ENCODE data around the gene CHD5. TPM values are rescaled to one million over a fixed set of nuclear protein-coding genes. Genes with fewer than 3 reads are reported as not detected.

The CHD5 gene
- total RNA-seq, 1 experiment from 2014 or later: 2.4 TPM

DNA sequence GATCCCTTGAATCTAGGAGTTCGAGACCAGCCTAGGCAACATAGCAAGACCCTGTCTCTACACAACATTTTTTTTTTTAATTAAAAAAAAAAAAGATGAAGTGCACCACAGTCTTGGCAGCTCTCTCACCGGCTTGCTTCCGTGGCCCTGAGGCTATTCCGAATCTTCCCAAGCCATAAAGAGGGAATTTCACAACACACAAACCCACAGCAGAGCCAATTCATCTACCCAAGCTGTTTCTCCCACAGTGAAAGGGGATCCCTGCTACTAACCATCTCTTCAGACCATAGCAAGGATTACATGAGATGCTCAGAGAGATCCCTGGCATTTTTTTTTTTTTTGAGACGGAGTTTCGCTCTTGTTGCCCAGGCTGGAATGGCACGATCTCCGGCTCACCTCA, 8.3 kb upstream of the CHD5 start:
- no peak for DNase-seq (ENCODE audit: low spot score)
- H3K9me3 Mint-ChIP-seq: no peaks in the 10 kb centered on the region
- peaks cover 60% of the 10 kb centered on the region for H3K36me3 Mint-ChIP-seq
- no peaks in the 10 kb centered on the region for H3K27me3 Mint-ChIP-seq (ENCODE audit: low read depth)
- POLR2A ChIA-PET: interaction anchor here (0.6 kb wide), 1 partner anchor 8 kb away, joined by 3 read pairs; no protein-coding TSS in a partner anchor
- peaks cover 34% of the 10 kb centered on the region for H3K4me1 Mint-ChIP-seq
- TF ChIP-seq, protein P1, sequence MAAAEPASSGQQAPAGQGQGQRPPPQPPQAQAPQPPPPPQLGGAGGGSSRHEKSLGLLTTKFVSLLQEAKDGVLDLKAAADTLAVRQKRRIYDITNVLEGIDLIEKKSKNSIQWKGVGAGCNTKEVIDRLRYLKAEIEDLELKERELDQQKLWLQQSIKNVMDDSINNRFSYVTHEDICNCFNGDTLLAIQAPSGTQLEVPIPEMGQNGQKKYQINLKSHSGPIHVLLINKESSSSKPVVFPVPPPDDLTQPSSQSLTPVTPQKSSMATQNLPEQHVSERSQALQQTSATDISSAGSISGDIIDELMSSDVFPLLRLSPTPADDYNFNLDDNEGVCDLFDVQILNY (CRISPR knock-in tag; IDR thresholded peaks at IDR 0.05): no peak
- TF ChIP-seq NFE2L1 (CRISPR knock-in tag; IDR thresholded peaks at IDR 0.05): no peak
- TF ChIP-seq, protein P2, sequence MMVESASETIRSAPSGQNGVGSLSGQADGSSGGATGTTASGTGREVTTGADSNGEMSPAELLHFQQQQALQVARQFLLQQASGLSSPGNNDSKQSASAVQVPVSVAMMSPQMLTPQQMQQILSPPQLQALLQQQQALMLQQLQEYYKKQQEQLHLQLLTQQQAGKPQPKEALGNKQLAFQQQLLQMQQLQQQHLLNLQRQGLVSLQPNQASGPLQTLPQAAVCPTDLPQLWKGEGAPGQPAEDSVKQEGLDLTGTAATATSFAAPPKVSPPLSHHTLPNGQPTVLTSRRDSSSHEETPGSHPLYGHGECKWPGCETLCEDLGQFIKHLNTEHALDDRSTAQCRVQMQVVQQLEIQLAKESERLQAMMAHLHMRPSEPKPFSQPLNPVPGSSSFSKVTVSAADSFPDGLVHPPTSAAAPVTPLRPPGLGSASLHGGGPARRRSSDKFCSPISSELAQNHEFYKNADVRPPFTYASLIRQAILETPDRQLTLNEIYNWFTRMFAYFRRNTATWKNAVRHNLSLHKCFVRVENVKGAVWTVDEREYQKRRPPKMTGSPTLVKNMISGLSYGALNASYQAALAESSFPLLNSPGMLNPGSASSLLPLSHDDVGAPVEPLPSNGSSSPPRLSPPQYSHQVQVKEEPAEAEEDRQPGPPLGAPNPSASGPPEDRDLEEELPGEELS (CRISPR knock-in tag; IDR thresholded peaks at IDR 0.05): no peak
- TF ChIP-seq NR1H2 (CRISPR knock-in tag; IDR thresholded peaks at IDR 0.05): no peak
- no peak for TF ChIP-seq ZNF121 (CRISPR knock-in tag; IDR thresholded peaks at IDR 0.05)
- TF ChIP-seq, protein P3, sequence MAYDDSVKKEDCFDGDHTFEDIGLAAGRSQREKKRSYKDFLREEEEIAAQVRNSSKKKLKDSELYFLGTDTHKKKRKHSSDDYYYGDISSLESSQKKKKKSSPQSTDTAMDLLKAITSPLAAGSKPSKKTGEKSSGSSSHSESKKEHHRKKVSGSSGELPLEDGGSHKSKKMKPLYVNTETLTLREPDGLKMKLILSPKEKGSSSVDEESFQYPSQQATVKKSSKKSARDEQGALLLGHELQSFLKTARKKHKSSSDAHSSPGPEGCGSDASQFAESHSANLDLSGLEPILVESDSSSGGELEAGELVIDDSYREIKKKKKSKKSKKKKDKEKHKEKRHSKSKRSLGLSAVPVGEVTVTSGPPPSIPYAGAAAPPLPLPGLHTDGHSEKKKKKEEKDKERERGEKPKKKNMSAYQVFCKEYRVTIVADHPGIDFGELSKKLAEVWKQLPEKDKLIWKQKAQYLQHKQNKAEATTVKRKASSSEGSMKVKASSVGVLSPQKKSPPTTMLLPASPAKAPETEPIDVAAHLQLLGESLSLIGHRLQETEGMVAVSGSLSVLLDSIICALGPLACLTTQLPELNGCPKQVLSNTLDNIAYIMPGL (CRISPR knock-in tag; IDR thresholded peaks at IDR 0.05): no peak
- TF ChIP-seq, protein P4, sequence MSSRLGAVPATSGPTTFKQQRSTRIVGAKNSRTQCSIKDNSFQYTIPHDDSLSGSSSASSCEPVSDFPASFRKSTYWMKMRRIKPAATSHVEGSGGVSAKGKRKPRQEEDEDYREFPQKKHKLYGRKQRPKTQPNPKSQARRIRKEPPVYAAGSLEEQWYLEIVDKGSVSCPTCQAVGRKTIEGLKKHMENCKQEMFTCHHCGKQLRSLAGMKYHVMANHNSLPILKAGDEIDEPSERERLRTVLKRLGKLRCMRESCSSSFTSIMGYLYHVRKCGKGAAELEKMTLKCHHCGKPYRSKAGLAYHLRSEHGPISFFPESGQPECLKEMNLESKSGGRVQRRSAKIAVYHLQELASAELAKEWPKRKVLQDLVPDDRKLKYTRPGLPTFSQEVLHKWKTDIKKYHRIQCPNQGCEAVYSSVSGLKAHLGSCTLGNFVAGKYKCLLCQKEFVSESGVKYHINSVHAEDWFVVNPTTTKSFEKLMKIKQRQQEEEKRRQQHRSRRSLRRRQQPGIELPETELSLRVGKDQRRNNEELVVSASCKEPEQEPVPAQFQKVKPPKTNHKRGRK (CRISPR knock-in tag; IDR thresholded peaks at IDR 0.05; ENCODE audit: borderline replicate concordance): no peak
- no peak for TF ChIP-seq CBFB (CRISPR knock-in tag; IDR thresholded peaks at IDR 0.05; ENCODE audit: low read depth)
- no peak for TF ChIP-seq RELA (CRISPR knock-in tag; IDR thresholded peaks at IDR 0.05; ENCODE audit: borderline replicate concordance)
- TF ChIP-seq MXD4 (CRISPR knock-in tag; IDR thresholded peaks at IDR 0.05; ENCODE audit: borderline replicate concordance): no peak
- no peak for TF ChIP-seq NR3C1 (CRISPR knock-in tag; conservative IDR thresholded peaks at IDR 0.05; ENCODE audit: low read depth)
- TF ChIP-seq, protein P5, sequence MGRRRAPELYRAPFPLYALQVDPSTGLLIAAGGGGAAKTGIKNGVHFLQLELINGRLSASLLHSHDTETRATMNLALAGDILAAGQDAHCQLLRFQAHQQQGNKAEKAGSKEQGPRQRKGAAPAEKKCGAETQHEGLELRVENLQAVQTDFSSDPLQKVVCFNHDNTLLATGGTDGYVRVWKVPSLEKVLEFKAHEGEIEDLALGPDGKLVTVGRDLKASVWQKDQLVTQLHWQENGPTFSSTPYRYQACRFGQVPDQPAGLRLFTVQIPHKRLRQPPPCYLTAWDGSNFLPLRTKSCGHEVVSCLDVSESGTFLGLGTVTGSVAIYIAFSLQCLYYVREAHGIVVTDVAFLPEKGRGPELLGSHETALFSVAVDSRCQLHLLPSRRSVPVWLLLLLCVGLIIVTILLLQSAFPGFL (CRISPR knock-in tag; IDR thresholded peaks at IDR 0.05; ENCODE audit: borderline replicate concordance): no peak
- CTCF ChIA-PET: interaction anchor here (0.7 to 8.4 kb wide), 4 partner anchors 17 to 252 kb away, joined by 3 to 77 read pairs (median 4); partner anchors contain the start of gene RNF207
- no peak overlapping the region for H3K4me3 Mint-ChIP-seq
- no peak for ATAC-seq
- H3K27ac Mint-ChIP-seq: no peak overlapping the region

DNA sequence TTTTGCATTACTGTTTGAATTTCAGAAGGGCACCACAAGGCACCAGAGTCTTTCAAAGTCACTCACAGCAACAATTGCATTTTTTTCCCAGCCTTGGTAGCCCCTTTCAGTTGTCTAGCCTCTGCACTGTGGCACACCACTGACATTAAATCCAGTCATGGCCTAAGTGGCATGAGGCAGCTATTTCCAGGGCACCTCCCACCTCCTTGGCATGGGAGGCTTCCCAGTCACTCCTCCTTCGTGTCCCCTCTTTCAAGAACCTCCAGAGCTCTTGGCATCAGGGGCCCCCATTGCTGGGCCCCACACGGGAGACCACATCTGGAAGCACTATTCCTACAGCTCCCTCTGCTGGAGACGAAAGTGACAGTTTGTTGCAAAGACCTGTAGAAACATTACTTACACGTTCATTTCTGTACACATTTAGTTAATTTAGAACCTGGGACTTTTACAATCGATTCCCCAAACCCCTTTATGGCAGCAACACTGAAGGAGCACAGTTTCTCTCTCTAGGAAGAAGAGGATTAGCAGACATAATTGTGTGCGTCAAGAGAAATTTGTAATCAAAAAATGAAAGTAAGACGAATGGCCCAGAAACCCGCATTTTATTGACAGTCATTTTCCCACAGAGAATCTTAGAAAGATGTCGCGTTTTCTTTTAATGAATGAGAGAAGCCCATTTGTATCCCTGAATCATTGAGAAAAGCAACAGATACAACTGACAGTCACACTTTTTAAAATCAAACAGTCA, 5.7 kb upstream of the CHD5 start:
- Mint-ChIP-seq H3K27me3 (ENCODE audit: low read depth) (peaks cover 23% of the 10 kb centered on the region), H3K36me3 (peaks cover 41% of the 10 kb centered on the region), H3K27ac (peak overlapping the region; percentile 42), H3K9me3 (no peaks in the 10 kb centered on the region), H3K4me1 (peaks cover 52% of the 10 kb centered on the region), H3K4me3 (no peak overlapping the region)
- peak; percentile 62 for DNase-seq (ENCODE audit: low spot score)
- CTCF ChIA-PET: interaction anchor here (0.6 to 1.8 kb wide), 29 partner anchors 8 to 238 kb away, joined by 3 to 28 read pairs (median 4); partner anchors contain the start of genes ACOT7 and RNF207
- POLR2A ChIA-PET: interaction anchor here (0.6 to 1.4 kb wide), 2 partner anchors 19 to 21 kb away, joined by 3 to 4 read pairs; partner anchors contain the start of gene RNF207
- ATAC-seq: no peak
- TF ChIP-seq ZNF263 (CRISPR knock-in tag; IDR thresholded peaks at IDR 0.05; ENCODE audit: low read depth) (no peak), PRRX2 (CRISPR knock-in tag; IDR thresholded peaks at IDR 0.05) (0 out of 2 replicates have a peak, but pooled peaks have one; percentile 7), NFATC4 (CRISPR knock-in tag; IDR thresholded peaks at IDR 0.05) (peak; percentile 59; the same call in 1 of the 2 replicates), NFE2L1 (CRISPR knock-in tag; IDR thresholded peaks at IDR 0.05) (no peak), ZNF416 (CRISPR knock-in tag; IDR thresholded peaks at IDR 0.05) (peak; percentile 71; the same call in 1 of the 2 replicates)
- TF ChIP-seq, protein P6, sequence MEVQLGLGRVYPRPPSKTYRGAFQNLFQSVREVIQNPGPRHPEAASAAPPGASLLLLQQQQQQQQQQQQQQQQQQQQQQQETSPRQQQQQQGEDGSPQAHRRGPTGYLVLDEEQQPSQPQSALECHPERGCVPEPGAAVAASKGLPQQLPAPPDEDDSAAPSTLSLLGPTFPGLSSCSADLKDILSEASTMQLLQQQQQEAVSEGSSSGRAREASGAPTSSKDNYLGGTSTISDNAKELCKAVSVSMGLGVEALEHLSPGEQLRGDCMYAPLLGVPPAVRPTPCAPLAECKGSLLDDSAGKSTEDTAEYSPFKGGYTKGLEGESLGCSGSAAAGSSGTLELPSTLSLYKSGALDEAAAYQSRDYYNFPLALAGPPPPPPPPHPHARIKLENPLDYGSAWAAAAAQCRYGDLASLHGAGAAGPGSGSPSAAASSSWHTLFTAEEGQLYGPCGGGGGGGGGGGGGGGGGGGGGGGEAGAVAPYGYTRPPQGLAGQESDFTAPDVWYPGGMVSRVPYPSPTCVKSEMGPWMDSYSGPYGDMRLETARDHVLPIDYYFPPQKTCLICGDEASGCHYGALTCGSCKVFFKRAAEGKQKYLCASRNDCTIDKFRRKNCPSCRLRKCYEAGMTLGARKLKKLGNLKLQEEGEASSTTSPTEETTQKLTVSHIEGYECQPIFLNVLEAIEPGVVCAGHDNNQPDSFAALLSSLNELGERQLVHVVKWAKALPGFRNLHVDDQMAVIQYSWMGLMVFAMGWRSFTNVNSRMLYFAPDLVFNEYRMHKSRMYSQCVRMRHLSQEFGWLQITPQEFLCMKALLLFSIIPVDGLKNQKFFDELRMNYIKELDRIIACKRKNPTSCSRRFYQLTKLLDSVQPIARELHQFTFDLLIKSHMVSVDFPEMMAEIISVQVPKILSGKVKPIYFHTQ (CRISPR knock-in tag; IDR thresholded peaks at IDR 0.05): 0 out of 2 replicates have a peak, but pooled peaks have one; percentile 45
- TF ChIP-seq, protein P7, sequence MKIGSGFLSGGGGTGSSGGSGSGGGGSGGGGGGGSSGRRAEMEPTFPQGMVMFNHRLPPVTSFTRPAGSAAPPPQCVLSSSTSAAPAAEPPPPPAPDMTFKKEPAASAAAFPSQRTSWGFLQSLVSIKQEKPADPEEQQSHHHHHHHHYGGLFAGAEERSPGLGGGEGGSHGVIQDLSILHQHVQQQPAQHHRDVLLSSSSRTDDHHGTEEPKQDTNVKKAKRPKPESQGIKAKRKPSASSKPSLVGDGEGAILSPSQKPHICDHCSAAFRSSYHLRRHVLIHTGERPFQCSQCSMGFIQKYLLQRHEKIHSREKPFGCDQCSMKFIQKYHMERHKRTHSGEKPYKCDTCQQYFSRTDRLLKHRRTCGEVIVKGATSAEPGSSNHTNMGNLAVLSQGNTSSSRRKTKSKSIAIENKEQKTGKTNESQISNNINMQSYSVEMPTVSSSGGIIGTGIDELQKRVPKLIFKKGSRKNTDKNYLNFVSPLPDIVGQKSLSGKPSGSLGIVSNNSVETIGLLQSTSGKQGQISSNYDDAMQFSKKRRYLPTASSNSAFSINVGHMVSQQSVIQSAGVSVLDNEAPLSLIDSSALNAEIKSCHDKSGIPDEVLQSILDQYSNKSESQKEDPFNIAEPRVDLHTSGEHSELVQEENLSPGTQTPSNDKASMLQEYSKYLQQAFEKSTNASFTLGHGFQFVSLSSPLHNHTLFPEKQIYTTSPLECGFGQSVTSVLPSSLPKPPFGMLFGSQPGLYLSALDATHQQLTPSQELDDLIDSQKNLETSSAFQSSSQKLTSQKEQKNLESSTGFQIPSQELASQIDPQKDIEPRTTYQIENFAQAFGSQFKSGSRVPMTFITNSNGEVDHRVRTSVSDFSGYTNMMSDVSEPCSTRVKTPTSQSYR (CRISPR knock-in tag; IDR thresholded peaks at IDR 0.05): no peak
